GM10248 (cell line): ENCODE measurements around the gene NUP93.
"Not testable (repeated sequence)": the region's sequence is repeated elsewhere in the genome, so short reads cannot be mapped to it uniquely, and the experiment has no call there.

Experiments used
- CTCF ChIA-PET: fragments of 300-600 bp; sonication (Branson Sonifier 250); formaldehyde crosslinking; extraction: SDS; loops from one replicate; lab custom pipeline; 2021; ENCODE audit warnings: antibody characterized with exemption; lab: Yijun Ruan, JAX
- POLR2A ChIA-PET: fragments of 350-650 bp; sonication (Branson Sonifier 250); formaldehyde crosslinking; extraction: SDS; loops from one replicate; lab custom pipeline; 2020; ENCODE audit warnings: antibody characterized with exemption; lab: Yijun Ruan, JAX
- DNase-seq: peaks from one replicate; pipeline ENCODE4 v3.0.0; 2012; ENCODE audit errors: extremely low spot score
- CTCF ChIP-seq: IDR thresholded peaks from 2 replicates; pipeline ENCODE4 v1.5.1; 2012; ENCODE audit warnings: mild to moderate bottlenecking, low read depth; ENCODE audit errors: extremely low read depth, missing control alignments, control extremely low read depth

Gene NUP93

GRCh38 chr16:56738221-56738620 lies 8.3 kb downstream of the NUP93 start:
- ChIA-PET POLR2A (no interaction called here), CTCF (interaction anchor here (1.1 to 1.8 kb wide), 3 partner anchors 10 to 40 kb away, joined by 3 to 5 read pairs (median 4); no protein-coding TSS in a partner anchor)
- DNase-seq = no peak
- TF ChIP-seq CTCF = no peak

DNA sequence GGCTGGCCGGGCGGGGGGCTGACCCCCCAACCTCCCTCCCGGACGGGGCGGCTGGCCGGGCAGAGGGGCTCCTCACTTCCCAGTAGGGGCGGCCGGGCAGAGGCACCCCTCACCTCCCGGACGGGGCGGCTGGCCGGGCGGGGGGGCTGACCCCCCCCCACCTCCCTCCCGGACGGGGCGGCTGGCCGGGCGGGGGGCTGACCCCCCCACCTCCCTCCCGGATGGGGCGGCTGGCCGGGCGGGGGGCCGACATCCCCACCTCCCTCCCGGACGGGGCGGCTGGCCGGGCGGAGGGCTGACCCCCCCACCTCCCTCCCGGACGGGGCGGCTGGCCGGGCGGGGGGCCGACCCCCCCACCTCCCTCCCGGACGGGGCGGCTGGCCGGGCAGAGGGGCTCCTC lies 9.4 kb downstream of the NUP93 start:
- DNase-seq, CTCF ChIA-PET, POLR2A ChIA-PET: not testable (repeated sequence)

GRCh38 chr16:56741399-56741798 lies 11.5 kb downstream of the NUP93 start:
- CTCF ChIA-PET = no interaction called here

DNA sequence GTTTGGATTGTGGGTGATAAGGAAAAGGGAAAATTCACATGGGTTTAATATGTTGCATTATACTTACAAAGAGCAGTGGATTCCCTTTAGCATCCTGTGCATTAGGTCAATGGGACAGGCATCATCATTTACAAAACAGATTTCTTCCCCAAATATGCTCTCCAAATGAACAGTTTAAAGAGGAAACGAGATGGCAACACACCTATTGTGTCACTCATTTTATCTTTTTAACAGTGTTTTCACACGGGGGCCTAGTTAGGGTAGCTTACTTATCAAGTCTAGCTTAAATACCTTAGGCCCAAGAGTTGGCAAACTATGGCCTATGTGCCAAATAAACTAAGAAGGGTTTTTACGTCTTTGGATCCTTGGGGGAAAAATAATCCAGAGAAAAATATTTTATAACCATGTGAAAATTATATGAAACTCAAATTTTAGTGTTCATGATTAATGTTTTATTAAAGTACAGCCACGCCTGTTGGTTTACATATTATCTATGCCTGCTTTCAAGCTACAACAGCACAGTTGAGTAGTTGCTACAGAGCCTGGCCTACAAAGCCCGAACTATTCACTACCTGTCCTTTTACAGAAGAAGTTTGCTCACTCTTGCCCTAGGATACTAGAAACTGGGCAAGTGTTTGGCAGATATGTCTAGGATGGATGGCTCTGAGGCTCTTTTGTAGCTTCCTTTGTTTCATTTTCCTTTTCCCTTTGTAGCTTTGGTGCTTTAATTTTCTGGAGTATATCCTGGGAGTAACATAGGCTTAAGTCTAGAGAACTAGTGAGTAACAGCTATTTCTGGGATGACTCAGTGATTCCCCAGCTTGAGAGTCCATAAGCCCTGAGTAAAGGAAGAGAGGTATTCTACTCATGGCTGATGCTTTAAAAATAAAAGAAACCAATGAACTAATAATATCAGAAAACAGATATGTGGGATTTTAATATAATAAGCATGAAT lies 12.4 kb downstream of the NUP93 start:
- DNase-seq = no peak
- ChIA-PET POLR2A (no interaction called here), CTCF (interaction anchor here (1.0 to 2.8 kb wide), 5 partner anchors 9 to 45 kb away, joined by 3 to 10 read pairs (median 4); no protein-coding TSS in a partner anchor)
- no peak for TF ChIP-seq CTCF

More at GRCh38 chr16:56741399-56741798, 11.5 kb downstream of the NUP93 start:
- no peak for DNase-seq
- TF ChIP-seq CTCF = no peak
- POLR2A ChIA-PET = no interaction called here

- DNase-seq = no peak
- no peak for TF ChIP-seq CTCF
- ChIA-PET POLR2A (no interaction called here), CTCF (interaction anchor here (0.9 to 2.8 kb wide), 3 partner anchors 10 to 29 kb away, joined by 3 to 10 read pairs (median 4); no protein-coding TSS in a partner anchor)
Observed at GRCh38 chr16:56743840-56744239, 13.9 kb downstream of the NUP93 start.

DNA sequence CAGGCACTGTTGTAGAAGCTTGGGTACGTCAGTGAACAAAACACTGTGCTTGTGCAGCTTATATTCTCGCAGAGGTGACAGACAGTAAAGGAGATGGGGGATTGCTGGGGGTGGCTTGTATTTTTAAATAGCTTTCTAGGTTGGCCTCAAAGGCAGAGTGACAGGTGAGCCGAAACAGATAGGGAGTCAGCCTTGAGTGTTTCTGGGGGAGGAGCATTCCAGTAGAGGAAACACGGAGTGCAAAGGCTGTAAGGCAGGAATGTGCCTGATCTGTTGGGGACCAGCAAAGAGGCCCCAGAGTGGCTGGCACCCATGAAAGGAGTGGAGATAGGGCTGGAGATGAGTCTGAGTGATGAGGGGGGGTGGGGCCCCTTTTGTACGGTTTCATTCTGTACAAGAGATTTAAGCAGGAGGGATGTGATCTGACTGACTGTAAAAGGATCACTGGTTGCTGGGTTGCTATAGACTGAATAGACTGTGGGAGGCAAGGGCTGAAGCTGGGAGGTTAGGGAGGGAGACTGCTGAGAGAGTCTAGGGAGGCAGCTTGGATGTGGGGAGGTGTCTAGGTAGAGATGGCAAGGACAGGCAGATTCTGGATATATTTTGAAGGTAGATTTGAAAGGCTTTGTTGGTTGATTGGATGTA lies 15.2 kb downstream of the NUP93 start:
- TF ChIP-seq CTCF = no peak
- DNase-seq = no peak
- ChIA-PET POLR2A (no interaction called here), CTCF (interaction anchor here (1.4 kb wide), 1 partner anchor 19 kb away, joined by 3 read pairs; no protein-coding TSS in a partner anchor)
